ENCODE data around the gene POLD2.

POLD2 gene

GRCh38 chr7:44112231-44112996, 10.9 kb downstream of the POLD2 start:
- no peak for DNase-seq

- DNase-seq: no peak
Observed at GRCh38 chr7:44111761-44112160, 11.6 kb downstream of the POLD2 start.

GRCh38 chr7:44110719-44111635, 12.4 kb downstream of the POLD2 start:
- DNase-seq: no peak

- no peak for DNase-seq
Observed at GRCh38 chr7:44109991-44110390, 13.4 kb downstream of the POLD2 start.

- DNase-seq: no peak
Observed at GRCh38 chr7:44108768-44109750, 14.3 kb downstream of the POLD2 start.

GRCh38 chr7:44107961-44108767, 15.2 kb downstream of the POLD2 start:
- no peak for DNase-seq

GRCh38 chr7:44107116-44107960, 16.0 kb downstream of the POLD2 start:
- no peak for DNase-seq

- DNase-seq: no peak
Observed at GRCh38 chr7:44106311-44107065, 16.9 kb downstream of the POLD2 start.

- DNase-seq: no peak
Observed at GRCh38 chr7:44105832-44106231, 17.5 kb downstream of the POLD2 start.

GRCh38 chr7:44104860-44105771, 18.2 kb downstream of the POLD2 start:
- DNase-seq: no peak

- DNase-seq: no peak
Observed at GRCh38 chr7:44103923-44104859, 19.2 kb downstream of the POLD2 start, which contains the start of gene AEBP1. TSS of gene AEBP1 (plus strand) at chr7:44104345. CDS start at chr7:44104666, 321 bp downstream.

GRCh38 chr7:44103566-44103922, 19.8 kb downstream of the POLD2 start:
- no peak for DNase-seq

GRCh38 chr7:44102846-44103565, 20.3 kb downstream of the POLD2 start:
- DNase-seq: no peak

- DNase-seq: no peak
Observed at GRCh38 chr7:44101966-44102845, 21.1 kb downstream of the POLD2 start.

- no peak for DNase-seq
Observed at GRCh38 chr7:44101303-44101965, 21.9 kb downstream of the POLD2 start.

Data from NCI-H2029 treated with DMSO at 0.1 percent for 48 hours (cell line).